Right atrium auricular region (tissue), 2 donors: ENCODE results near the gene DNAJC27. TPM values are rescaled to one million over a fixed set of nuclear protein-coding genes. Genes with fewer than 3 reads are reported as not detected.

Experiments
- total RNA-seq, 2 donors: library from RNA; depleted of rRNA; stranded (reverse); fragments of >200 nt; gene quantifications; one replicate each; pipeline ENCODE4 v1.1.0, GENCODE V29; 2016

The DNAJC27 gene
- total RNA-seq, 2 donors from 2014 or later, result 7.3 to 7.5 TPM

Other genes with a start within 250 kb of the DNAJC27 start
- 10 to 100 TPM; 12.8 to 17.7 TPM for gene PTRHD1, start 178.6 kb downstream of the DNAJC27 start, total RNA-seq
- gene CENPO, start 178.5 kb downstream of the DNAJC27 start, total RNA-seq, result 1 to 10 TPM; 1.2 to 1.7 TPM
- gene ADCY3, start 51.7 kb downstream of the DNAJC27 start, total RNA-seq, result 10 to 100 TPM; 14.1 to 28.4 TPM
- gene EFR3B, start 70.1 kb upstream of the DNAJC27 start, total RNA-seq, result 10 to 100 TPM in 1 of 2 donors, 1 to 10 TPM in 1; 2.6 to 10.8 TPM
- gene POMC, start 196.6 kb upstream of the DNAJC27 start, total RNA-seq, result 10 to 100 TPM in 1 of 2 donors, 1 to 10 TPM in 1; 9.0 to 12.6 TPM